Measurements from ENCODE around the gene FZD8.

DNA sequence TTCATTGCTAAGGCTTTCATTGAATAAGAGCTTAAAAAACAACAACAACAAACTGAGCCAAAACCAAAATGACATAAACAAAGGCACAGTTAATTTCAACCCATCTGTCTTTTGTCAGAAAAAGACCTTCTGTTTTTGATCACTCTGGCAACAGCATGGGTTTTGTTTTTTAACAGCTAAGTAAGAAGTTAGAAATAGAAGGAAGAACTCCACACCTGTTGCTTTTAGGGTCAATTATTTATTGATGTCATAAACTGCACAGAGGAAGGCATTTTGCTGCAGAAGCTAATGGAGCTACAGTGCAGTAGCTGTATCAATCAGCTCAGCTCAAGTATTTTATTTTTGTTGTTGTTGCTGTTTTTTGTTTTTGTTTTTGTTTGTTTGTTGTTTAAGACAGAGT, 53.3 kb downstream of the FZD8 start:
- TF ChIP-seq EZH2 (IDR thresholded peaks at IDR 0.05; ENCODE audit: insufficient read depth, poor library complexity, severe bottlenecking) = no peak
- TF ChIP-seq EZH2phosphoT487 (IDR thresholded peaks at IDR 0.05; ENCODE audit: insufficient read depth, low read depth) = no peak

All from GM23248 (cell line).